Measurements from ENCODE around the gene BLOC1S6.

- TF ChIP-seq CTCF (IDR thresholded peaks at IDR 0.05) (no peak), POLR2A (IDR thresholded peaks at IDR 0.05) (no peak), POLR2AphosphoS5 (IDR thresholded peaks at IDR 0.05) (no peak), EP300 (IDR thresholded peaks at IDR 0.05) (no peak)
These were observed 29.7 kb downstream of the BLOC1S6 start for GRCh38 chr15:45616901-45617323.

All from suprapubic skin (tissue), 4 donors.